Smooth muscle cell (in vitro differentiated cells): ENCODE data around the gene STX3. TPM values are rescaled to one million over a fixed set of nuclear protein-coding genes. Genes with fewer than 3 reads are reported as not detected.

Experiments
- DNase-seq: peaks from one replicate; lab custom pipeline; 2025; ENCODE audit not compliant: unreplicated experiment; lab: John Stamatoyannopoulos, UW
- H2AFZ ChIP-seq: fragments of 200-600 bp; sonication (generic); 2 replicates; pipeline ENCODE4 v1.6.0; 2016; ENCODE audit warnings: antibody characterized with exemption, low read depth, mild to moderate bottlenecking
- H3F3A ChIP-seq: fragments of 200-600 bp; sonication (generic); 2 replicates; pipeline ENCODE4 v1.6.0; 2017; ENCODE audit warnings: antibody characterized with exemption, low read depth
- H3K27ac ChIP-seq: fragments of 200-600 bp; sonication (generic); 2 replicates; pipeline ENCODE4 v1.5.1; 2016; ENCODE audit warnings: low read depth, mild to moderate bottlenecking
- H3K27me3 ChIP-seq: fragments of 200-600 bp; sonication (generic); 2 replicates; pipeline ENCODE4 v1.6.1; 2016; ENCODE audit warnings: low read depth, mild to moderate bottlenecking
- H3K36me3 ChIP-seq: fragments of 200-600 bp; sonication (generic); 2 replicates; pipeline ENCODE4 v1.5.1; 2016; ENCODE audit warnings: low read depth
- H3K4me1 ChIP-seq: fragments of 200-600 bp; sonication (generic); 2 replicates; pipeline ENCODE4 v1.5.1; 2016; ENCODE audit warnings: low read depth
- H3K4me2 ChIP-seq: fragments of 200-600 bp; sonication (generic); 2 replicates; pipeline ENCODE4 v1.6.0; 2016; ENCODE audit warnings: mild to moderate bottlenecking
- H3K4me3 ChIP-seq: fragments of 200-600 bp; sonication (generic); 2 replicates; pipeline ENCODE4 v1.5.1; 2016; ENCODE audit warnings: mild to moderate bottlenecking
- H3K79me2 ChIP-seq: fragments of 200-600 bp; sonication (generic); 2 replicates; pipeline ENCODE4 v1.6.0; 2016; ENCODE audit warnings: low read depth, mild to moderate bottlenecking
- H3K9ac ChIP-seq: fragments of 200-600 bp; sonication (generic); 2 replicates; pipeline ENCODE4 v1.6.0; 2016; ENCODE audit warnings: low read depth
- H3K9me3 ChIP-seq: fragments of 200-600 bp; sonication (generic); replicated peaks from 2 replicates; pipeline ENCODE4 v1.5.1; 2016; ENCODE audit warnings: low read depth
- H4K20me1 ChIP-seq: fragments of 200-600 bp; sonication (generic); 2 replicates; pipeline ENCODE4 v1.6.0; 2016; ENCODE audit warnings: low read depth
- WGBS: methylation state at CpG from one replicate; pipeline ENCODE4 v1.1.7; 2016; ENCODE audit warnings: low lambda C conversion rate; 5-methylcytosine and 5-hydroxymethylcytosine counted together
- polyA plus RNA-seq: library from polyadenylated mRNA; unstranded; fragments of >200 nt; fragmentation: Nextera tagmentation; extraction: Ambion mirVana; gene quantifications from 2 replicates; pipeline ENCODE4 v1.2.1, GENCODE V29; 2016
- total RNA-seq: library from RNA; depleted of rRNA; stranded (reverse); fragments of >200 nt; gene quantifications from 2 replicates; pipeline ENCODE4 v1.2.3, GENCODE V29; 2014
- TF ChIP-seq, protein P1 (sequence below): fragments of 200-600 bp; sonication (generic); IDR thresholded peaks from 2 replicates; pipeline ENCODE4 v1.5.1; 2017; ENCODE audit warnings: borderline replicate concordance, mild to moderate bottlenecking, antibody characterized with exemption; ENCODE audit not compliant: insufficient read depth, poor library complexity, severe bottlenecking

STX3 gene
- total and polyA plus RNA-seq, 2 experiments from 2014 or later, result 24.1 to 52.2 TPM

DNA sequence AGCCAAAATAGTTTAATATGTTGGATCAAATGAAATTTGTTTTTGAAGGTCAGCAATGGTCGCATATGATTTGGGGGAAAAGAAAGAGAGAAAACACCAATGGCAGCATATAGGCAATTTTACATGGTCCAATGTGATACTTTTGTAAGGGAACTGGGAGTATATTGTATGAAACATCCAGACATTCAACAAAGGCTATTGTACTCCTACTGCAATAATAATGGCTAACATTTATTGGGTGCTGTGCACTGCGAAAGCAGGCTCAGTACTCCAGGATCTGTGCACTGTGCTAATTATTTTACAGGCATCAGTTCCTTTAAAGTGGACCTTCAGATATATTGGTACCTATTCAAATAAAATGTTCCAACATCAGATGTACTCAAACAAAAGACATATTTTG lies 35.6 kb upstream of the STX3 start:
- Histone ChIP-seq H4K20me1 (no peaks in the 10 kb centered on the region), H3K9me3 (no peaks in the 10 kb centered on the region), H3K27me3 (no peaks in the 10 kb centered on the region), H3K4me2 (no peak overlapping the region), H3K4me3 (no peak overlapping the region), H3F3A (no peaks in the 10 kb centered on the region), H2AFZ (no peak overlapping the region), H3K36me3 (no peaks in the 10 kb centered on the region), H3K9ac (no peak overlapping the region), H3K27ac (no peak overlapping the region), H3K79me2 (no peaks in the 10 kb centered on the region), H3K4me1 (no peaks in the 10 kb centered on the region)
- TF ChIP-seq, protein P1, sequence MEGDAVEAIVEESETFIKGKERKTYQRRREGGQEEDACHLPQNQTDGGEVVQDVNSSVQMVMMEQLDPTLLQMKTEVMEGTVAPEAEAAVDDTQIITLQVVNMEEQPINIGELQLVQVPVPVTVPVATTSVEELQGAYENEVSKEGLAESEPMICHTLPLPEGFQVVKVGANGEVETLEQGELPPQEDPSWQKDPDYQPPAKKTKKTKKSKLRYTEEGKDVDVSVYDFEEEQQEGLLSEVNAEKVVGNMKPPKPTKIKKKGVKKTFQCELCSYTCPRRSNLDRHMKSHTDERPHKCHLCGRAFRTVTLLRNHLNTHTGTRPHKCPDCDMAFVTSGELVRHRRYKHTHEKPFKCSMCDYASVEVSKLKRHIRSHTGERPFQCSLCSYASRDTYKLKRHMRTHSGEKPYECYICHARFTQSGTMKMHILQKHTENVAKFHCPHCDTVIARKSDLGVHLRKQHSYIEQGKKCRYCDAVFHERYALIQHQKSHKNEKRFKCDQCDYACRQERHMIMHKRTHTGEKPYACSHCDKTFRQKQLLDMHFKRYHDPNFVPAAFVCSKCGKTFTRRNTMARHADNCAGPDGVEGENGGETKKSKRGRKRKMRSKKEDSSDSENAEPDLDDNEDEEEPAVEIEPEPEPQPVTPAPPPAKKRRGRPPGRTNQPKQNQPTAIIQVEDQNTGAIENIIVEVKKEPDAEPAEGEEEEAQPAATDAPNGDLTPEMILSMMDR, result no peak
- 78% methylated on average over 2 of the region's 2 CpGs for WGBS
- DNase-seq, result no peak

DNA sequence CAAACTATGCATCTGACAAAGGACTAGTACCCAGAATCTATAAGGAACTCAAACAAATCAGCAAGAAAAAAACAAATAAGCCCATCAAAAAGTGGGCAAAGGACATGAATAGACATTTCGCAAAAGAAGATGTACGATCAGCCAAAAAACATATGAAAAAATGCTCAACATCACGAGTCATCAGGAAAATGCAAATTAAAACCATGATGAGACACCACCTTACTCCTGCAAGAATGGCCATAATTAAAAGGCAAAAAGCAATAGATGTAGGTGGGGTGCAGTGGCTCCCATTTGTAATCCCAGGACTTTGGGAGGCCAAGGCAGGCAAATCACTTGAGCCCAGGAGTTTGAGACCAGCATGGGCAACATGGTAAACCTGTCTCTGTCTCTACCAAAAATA lies 31.1 kb upstream of the STX3 start:
- no peak for DNase-seq

GRCh38 chr11:59727426-59727825 lies 27.8 kb upstream of the STX3 start:
- no peaks in the 10 kb centered on the region for H3K79me2 ChIP-seq
- no peak overlapping the region for H2AFZ ChIP-seq
- H3K36me3 ChIP-seq, result no peaks in the 10 kb centered on the region
- no peaks in the 10 kb centered on the region for H3F3A ChIP-seq
- H3K27ac ChIP-seq, result no peak overlapping the region
- no peaks in the 10 kb centered on the region for H3K27me3 ChIP-seq
- no peaks in the 10 kb centered on the region for H3K4me1 ChIP-seq
- no peak overlapping the region for H3K9ac ChIP-seq
- 100% methylated on average over 1 of the region's 1 CpG for WGBS
- H3K9me3 ChIP-seq, result no peaks in the 10 kb centered on the region
- TF ChIP-seq, protein P1, result no peak
- H4K20me1 ChIP-seq, result no peaks in the 10 kb centered on the region
- no peak overlapping the region for H3K4me2 ChIP-seq
- no peak for DNase-seq
- H3K4me3 ChIP-seq, result no peak overlapping the region

More for the DNA sequence above, 31.1 kb upstream of the STX3 start:
- no peaks in the 10 kb centered on the region for H3K79me2 ChIP-seq
- no peaks in the 10 kb centered on the region for H3F3A ChIP-seq
- no peaks in the 10 kb centered on the region for H3K9me3 ChIP-seq
- TF ChIP-seq, protein P1, result no peak
- no peak overlapping the region for H3K4me3 ChIP-seq
- no peak overlapping the region for H2AFZ ChIP-seq
- H3K4me2 ChIP-seq, result peak overlapping the region; percentile 40
- H3K9ac ChIP-seq, result no peak overlapping the region
- H3K4me1 ChIP-seq, result no peaks in the 10 kb centered on the region
- peak overlapping the region; percentile 28 for H3K27ac ChIP-seq
- H3K36me3 ChIP-seq, result no peaks in the 10 kb centered on the region
- H4K20me1 ChIP-seq, result no peaks in the 10 kb centered on the region
- no peaks in the 10 kb centered on the region for H3K27me3 ChIP-seq
- WGBS, result 79% methylated on average over 3 of the region's 3 CpGs

- 87% methylated on average over 3 of the region's 3 CpGs for WGBS
- Histone ChIP-seq H3K9ac (no peak overlapping the region), H3K4me1 (no peaks in the 10 kb centered on the region)
These were observed 27.0 kb upstream of the STX3 start for GRCh38 chr11:59728154-59728553.

More at GRCh38 chr11:59728154-59728553, 27.0 kb upstream of the STX3 start:
- Histone ChIP-seq H3K27ac (no peak overlapping the region), H3K4me3 (no peak overlapping the region), H4K20me1 (no peaks in the 10 kb centered on the region), H2AFZ (no peak overlapping the region), H3K9me3 (no peaks in the 10 kb centered on the region), H3K4me2 (no peak overlapping the region), H3K79me2 (no peaks in the 10 kb centered on the region), H3K27me3 (no peaks in the 10 kb centered on the region), H3F3A (no peaks in the 10 kb centered on the region), H3K36me3 (no peaks in the 10 kb centered on the region)
- TF ChIP-seq, protein P1, result no peak
- no peak for DNase-seq
